Measurements from ENCODE around the gene POLDIP2.
"Not testable (repeated sequence)": the region's sequence is repeated elsewhere in the genome, so short reads cannot be mapped to it uniquely, and the experiment has no call there.

The POLDIP2 gene

DNA sequence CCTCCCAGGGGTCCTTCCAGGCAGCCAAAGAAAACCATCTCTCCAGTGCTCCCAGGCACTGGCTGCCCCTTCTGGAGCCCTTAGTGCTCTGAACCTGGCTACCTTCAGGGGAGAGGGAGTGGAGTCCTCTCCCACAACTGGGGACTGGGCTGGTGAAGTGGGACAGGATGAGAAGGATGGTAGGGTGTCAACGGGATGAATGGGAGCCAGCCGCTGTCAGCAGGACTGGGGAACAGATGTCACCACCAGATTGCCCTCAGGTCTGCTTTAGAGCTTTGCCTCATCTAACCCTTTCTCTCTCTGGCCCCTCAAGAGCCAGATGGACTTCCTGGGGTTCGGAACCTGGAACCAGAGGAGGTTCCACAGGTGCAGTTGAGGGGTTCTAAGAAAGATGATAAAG lies 8.2 kb upstream of the POLDIP2 start:
- DNase-seq (ENCODE audit: low read depth in 2 of 2), result no peak

DNA sequence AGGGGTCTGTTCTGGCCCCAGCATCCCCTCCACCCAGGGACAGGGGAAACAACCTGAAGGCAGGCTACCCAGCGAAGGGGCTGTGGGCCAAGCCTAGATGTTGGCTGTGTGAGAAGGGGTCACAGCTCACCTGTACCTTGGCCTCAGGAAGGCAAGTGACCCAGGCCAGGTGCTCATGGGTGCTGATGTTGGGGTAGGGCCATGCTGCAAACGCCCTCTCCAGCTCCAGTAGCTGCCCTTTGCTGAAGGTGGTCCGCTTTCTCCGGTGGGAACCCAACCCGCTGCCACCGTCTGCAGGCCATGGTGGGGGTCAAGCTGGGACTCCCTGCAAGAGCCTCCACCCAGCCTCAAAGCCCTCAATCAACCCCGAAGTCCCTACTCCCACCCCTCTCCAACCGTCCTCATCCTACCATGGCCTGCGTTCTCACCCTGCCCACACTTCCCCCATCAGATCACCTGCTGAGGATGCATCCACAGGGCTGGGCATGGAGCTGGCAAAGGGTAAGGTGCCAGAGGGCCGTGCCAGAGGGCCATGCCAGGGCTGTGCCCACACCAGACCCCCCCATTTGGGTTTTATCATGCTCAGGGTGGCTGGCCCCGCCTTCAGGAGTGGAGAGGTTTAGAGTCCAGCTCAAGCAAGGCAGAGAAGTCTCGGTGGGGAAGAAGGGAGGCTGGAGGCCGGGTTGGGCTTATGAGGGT lies 7.5 kb upstream of the POLDIP2 start, which contains the start of gene SEBOX:
Gene SEBOX, minus strand, starts transcription at position 535 of the 699 bp plus-strand sequence. Its CDS starts 48 bp downstream, at position 487.
- DNase-seq (ENCODE audit: low read depth in 2 of 2), result no peak

DNA sequence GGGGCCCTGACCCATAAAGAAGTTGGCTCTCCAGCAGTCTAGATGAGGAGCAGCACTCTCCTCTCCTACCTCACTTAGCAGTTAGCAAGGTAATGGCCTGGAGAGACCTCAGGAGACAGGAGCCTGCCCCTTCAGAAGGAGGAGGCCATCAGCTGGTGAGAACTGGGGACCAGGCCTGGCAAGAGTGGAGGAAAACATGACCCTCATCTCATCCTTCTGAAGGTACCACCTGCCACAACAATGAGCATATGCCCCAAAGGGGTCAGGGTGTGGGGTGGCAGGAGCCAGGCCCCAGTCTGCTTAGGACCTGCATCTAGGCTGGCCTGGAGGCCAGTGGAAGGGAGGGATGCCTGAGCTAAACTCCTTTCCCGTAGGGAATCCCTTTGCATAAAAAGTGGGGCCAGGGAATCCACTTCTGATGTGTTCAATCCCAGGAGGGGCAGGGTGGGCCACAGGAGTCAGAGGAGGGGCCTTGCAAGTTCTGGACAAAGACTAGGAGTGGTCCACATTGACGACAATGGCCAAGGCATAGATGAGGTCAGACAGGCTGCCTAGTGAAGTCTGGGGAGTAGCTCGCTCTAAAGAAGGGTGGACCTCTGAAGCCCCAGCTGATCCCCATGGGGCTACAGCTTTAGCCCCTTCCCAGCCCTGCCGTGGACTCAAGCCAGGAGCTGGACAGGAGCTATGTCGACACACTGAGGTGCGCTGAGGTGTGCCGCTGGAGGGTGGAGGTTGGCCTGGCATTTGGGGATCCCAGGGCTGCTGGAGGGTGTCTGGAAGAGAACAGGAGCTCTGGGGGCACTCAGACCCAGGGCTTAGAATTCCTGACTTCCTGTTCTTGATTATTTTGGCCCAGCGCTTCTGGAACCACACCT lies 6.7 kb upstream of the POLDIP2 start:
- no peak for DNase-seq (ENCODE audit: low read depth in 2 of 2)

DNA sequence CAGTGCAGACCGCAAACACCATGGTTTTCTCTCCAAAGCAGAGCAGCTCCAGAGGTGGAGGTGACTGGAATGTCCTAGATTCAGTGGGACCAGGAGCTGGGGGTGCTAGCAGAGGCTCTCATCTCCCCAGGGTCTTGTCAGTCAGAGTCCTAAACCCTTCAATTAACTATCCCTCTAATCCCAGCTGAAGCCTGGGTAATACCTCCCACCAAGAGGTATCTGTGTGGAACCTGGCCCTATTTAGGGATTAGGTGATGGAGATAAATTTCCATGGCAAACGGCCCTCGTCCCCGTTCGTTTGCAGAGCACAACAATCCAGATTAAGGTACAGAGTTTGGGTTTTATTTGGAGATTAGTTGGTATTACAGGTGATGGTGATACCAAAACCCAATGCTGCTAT lies 5.9 kb upstream of the POLDIP2 start:
- DNase-seq (ENCODE audit: low read depth in 2 of 2), result no peak

DNA sequence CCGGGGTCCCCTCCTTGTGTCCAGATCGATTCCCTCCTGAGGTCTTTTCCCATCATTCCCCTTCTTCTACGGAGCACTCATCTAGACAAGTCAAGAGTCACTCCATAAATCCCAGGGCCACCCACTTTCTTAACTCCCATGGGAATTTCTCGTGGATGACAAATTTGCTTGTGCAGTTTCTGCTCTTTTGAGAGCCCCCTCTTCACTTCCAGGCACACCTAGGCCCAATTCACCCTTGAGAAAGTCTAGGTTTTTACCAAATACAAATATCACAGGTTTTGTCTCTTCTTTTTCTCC lies 522 bp upstream of the POLDIP2 start:
- no peak for DNase-seq (ENCODE audit: low read depth in 2 of 2)

DNA sequence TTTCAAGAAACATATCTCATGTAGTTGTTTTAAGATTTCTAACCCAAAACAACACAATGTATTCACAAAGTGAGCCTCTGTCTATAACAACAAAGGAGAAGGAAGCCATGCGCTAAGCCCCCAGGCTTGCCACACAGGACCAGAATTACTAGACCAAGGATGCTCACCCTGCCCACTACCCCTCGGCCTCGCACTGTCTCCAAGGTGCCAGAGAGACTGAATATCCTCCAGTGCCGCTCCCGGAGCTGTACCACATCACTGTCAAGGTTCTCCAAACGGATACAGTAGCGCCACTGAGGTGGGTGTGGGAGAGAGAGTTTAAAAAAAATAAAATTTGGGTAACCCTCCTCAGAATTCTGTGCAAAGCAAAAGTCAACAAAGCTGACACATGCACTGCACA lies 7.1 kb downstream of the POLDIP2 start:
- DNase-seq (ENCODE audit: low read depth in 2 of 2), result no peak

DNA sequence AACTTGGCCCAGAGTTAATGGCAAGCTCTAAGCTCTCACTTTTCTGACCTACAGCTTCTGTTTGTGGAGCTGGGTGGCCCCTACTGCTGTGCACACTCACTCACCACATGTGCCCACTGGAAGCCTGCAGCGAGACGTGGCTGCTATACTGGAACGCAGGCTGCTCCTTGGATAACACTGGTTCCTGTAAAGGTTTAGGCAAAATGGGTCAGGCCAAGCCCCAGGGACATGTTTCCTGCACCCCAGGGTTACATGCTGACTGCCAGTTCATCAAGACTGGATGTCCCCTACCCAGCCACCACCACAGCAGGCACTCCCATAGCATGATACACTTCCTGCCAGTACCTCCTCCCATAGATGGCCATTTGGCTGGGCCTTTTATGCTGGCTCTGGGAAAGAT lies 8.3 kb downstream of the POLDIP2 start:
- no peak for DNase-seq (ENCODE audit: low read depth in 2 of 2)

DNA sequence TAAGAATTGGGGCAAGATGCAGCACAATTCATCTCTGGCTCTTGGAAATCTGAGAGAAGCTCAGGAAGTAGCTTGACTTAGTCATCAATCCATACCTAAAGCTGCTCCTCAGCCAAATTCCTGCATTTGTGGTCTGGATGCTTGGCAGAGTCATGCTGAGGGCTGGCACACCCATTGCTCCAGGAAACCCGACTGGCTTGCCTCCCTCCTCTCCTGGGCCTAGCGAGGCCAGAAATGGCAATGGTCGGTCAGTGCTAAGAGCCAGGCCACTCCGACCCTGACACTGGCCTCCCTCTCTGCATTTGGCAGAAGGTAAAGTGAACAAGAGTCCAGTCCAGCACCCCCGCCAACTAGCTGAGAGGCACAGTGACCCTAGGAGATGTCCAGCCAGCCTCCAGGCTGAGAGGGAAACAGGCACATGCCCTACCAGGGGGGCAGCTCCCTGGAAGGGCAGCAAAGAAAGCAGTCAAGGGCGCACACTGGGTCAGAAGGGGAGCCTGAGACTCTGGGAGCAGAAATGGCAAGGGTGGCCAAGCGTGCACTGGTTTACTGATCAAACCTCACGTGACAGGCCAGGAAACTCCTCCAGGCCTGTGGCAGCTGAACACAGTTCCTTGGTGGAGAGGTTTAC lies 10.0 kb downstream of the POLDIP2 start:
- DNase-seq (ENCODE audit: low read depth in 2 of 2), result no peak

DNA sequence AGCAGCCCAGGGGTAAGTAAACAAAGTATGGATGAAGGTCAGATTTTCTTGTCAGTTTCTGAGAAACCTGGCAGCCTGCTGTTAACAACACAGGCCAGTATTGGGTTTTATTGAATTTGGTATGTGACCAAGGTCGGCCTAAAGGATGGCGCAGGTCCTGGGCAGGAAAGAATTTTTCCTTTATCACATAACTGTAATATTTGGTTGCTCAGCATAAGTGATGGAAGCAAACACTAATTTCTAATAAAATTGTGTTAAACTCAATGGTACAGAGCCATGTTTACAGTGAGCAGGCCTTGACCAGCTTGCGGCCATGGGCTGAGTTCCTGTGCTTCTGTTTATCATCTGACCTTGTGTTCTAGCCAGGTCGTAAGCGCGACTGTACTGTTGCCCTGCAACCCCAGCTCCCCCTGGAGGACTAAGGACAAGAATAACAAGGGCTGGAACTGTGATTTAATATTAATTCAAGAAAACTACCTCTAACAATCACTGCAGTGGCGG lies 10.5 kb downstream of the POLDIP2 start:
- no peak for DNase-seq (ENCODE audit: low read depth in 2 of 2)

DNA sequence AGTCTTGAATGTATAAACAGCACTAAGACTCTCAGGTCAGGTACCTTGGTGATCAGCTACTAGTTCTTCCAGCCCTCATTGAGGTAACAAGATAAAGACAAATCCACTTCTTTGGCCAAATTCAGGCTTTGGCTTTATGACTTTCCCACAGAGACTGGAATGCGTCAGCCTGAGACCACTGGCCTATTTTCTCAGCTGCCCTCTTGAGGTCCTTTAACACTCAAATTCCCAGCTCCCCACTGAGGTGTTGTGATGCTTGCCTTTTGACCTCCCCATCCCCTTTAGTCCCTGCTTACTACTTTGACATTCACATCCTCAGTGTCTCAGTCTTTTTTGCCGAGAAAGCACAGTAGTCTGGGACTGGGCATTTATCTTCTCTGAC lies 11.1 kb downstream of the POLDIP2 start:
- no peak for DNase-seq (ENCODE audit: low read depth in 2 of 2)

DNA sequence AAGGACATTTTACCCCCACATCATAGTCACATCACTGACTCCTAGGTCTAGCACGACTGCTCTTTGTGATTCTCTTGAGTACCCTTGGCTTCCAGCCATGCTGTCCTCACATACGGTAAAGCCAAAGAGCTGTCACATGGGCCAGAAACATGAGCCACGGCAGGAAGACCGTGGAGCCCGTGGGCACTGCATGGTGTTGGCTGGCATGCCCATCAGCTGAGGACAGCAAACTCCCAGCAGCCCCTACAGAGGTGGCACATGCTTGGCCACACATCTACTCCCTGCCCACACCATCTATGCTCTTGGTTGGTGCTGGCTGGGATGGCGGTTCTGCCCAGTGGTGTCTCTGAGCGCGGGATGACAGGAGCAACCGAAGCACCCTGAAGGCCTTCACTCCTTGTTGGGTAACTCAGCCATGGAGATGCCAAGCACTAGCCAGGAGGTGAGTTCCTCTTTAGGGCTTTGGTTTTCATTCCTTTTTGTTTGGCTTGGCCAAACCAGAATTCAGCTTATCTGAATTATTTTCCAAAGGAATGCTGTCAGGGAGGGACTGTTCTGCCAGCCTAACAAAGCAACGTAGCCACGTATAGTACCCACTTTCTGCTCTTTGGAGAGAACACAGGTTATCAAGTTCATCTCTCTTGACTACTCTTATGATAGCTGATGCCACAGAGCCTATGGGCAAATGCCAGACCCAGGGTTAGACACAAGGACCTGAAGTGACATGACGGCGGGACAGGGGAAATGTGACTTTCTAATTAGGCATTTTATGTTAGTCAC lies 11.7 kb downstream of the POLDIP2 start:
- no peak for DNase-seq (ENCODE audit: low read depth in 2 of 2)

DNA sequence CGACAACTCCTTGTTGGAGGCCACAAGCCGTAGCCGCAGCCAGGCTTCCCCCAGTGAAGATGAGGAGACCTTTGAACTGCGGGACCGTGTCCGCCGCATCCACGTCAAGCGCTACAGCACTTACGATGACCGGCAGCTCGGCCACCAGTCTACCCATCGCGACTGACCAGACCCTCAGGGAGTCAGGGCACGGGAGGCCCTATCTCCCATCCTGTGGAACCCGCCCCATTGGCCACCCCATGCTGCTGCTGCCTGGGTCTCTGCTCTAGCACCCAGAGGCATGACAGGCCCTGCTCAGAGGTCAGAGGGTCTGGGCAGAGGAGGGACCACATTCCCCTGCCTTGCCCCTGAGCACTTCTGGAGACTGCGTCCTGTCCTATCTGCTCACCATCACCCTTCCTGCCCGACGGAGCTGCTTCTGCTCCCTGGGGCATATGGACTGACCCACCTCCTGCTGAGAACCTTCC lies 12.9 kb downstream of the POLDIP2 start:
- no peak for DNase-seq (ENCODE audit: low read depth in 2 of 2)

DNA sequence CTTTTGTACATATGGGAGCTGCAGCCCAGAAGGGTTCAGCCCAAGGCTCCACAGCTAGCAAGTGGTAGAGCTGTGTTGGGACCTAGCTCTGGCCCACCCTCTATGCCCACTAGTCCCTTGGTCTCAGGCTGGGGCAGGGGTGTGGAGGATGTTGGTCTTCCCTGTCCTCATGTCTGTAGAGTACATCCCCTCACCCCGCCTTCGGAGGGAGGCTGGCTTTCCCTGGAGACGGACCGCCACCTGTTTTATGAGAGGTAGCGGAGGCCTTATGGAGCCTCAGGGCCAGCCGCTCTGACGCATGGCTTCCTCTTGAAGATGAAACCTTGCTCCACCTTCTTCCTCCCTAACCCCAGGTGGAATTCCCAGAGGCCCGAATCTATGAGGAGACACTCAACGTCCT lies 13.3 kb downstream of the POLDIP2 start:
- no peak for DNase-seq (ENCODE audit: low read depth in 2 of 2)

DNA sequence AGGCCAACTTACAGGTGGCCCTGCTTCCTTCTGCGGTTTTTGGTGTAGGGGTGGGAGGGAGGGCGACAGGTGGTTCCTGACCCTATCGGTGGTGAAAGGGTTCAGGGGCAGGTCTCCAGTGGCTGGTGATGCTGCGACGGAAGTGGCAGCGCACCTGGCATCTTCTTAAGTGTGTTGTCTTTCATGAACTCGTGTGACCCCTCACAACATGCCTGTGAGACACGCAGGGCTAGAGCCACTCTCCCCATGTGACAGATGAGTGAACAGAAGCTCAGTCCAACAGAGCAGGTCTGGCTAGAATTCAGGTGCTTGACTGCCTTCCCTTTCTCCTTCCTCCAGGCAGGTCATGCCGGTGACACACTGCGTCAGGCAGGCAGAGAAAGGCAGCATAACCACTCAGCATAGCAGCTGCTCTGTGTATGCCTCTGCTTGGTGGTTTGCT lies 13.8 kb downstream of the POLDIP2 start:
- no peak for DNase-seq (ENCODE audit: low read depth in 2 of 2)

DNA sequence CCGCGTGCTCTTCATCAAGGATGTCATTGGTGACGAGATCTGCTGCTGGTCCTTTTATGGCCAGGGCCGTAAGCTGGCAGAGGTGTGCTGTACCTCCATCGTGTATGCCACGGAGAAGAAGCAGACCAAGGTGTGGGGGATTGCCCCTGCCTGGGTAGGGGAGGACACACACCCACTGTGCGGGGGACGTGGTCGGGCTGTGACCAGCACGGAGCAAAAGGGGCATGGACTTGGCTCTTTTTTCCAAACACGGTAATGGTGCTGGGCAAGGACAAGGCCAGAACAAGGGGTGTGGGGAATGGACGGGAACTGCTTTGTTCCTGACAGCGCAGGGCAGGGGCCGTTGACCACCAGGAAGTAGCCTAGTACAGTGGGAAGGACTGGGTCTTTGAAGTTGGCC lies 15.0 kb downstream of the POLDIP2 start:
- no peak for DNase-seq (ENCODE audit: low read depth in 2 of 2)

DNA sequence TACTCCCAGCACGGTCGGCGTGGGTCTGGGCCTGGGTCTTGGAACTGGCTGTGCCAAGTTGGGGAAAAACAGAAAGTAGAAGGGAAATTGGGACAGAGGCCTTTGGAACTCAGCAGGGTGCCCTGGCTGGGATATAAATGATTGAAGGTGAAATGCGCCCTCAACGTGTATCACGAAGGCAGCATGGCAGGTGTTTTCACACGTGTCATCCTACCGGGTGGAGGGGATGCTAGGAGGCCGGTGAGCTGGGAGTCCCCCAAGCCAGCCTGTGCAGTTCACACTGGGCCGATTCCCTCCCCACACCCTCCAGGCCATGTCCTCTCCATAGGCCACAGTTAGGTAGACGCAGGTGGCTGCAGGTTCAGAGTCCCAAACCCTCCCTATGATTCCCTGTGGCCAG lies 15.8 kb downstream of the POLDIP2 start:
- DNase-seq (ENCODE audit: low read depth in 2 of 2), result no peak

DNA sequence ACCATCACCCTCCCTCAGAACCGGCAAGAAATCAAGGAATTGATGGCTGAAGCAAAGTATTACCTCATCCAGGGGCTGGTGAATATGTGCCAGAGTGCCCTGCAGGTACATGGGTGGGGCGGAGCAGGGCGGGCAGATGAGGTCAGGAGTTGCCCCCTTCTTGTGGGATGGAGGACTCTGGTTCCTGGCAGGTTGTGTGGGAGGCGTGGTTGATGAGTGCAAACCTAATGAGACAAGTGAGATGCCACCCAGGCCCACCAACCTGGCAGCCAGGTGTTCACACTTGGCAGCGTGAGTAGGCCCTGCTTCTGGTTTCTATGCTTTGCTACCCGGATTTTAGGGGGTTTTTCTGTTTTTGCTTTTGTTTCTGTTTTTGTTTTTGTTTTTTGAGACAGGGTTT lies 17.0 kb downstream of the POLDIP2 start:
- DNase-seq (ENCODE audit: low read depth in 2 of 2), result no peak

DNA sequence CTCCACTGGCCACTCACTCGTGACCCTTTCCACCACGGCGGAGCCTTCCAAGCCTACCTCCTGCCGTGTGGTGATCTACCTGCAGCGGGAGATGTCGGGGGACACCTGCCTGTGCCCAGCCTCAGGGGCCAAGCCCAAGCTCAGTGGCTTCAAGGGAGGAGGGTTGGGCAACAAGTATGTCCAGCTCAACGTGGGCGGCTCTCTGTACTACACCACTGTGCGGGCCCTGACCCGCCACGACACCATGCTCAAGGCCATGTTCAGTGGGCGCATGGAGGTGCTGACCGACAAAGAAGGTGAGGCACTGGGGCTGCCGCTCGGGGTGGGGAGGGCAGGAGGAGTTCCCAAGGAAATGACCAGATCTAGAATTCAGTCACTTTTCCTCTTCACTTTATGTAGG lies 17.9 kb downstream of the POLDIP2 start:
- DNase-seq (ENCODE audit: low read depth in 2 of 2), result no peak

DNA sequence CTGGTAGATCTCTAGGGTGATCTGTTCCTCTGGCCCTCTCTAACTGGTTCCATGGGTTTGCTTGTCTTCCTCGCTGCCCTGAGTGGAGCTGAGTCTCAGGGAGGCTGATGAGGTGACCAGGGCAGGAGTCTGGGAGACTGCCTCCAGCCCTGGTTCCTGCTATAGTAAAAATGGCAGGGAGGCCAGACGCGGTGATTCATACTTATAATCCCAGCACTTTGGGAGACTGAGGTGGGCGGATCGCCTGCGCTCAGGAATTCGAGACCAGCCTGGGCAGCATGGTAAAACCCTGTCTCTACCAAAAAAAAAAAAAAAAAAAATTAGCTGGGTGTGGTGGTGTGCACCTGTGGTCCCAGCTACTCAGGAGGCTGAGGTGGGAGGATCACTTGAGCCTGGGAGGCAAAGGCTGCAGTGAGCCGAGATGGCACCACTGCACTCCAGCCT lies 18.5 kb downstream of the POLDIP2 start:
- DNase-seq (ENCODE audit: low read depth in 2 of 2), result not testable (repeated sequence)

DNA sequence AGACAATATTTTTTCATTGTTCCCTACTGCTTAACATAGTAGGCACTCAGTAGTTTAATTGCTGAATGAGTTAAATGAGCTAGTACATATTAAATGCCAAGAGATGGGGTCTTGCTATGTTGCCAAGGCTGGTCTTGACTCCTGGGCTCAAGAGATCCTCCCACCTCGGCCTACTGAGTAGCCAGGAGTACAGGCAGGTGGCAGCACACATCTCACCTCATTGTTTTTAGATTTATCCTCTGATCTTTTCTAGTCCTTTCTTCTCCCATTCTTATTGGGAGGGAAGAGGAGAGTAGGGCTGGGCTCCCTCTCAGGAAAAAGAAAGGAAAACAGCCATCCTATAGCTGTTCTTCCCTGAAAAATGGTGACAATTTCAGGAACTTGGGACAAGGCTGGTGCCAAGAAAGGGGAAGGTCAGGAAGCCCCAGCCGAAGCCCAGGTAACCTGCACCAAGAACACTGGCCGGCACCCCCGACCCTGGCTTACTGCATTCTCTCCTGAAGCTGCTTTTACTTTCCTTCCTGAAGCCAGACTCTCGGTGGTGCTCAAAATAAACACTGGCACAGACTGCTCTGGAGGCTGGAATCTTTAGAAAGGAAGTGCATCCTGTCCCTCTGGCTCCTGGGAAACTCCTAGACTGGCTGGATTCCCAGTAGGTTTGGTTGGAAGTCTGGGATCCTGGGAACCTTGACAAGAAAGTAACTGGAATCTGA lies 19.1 kb downstream of the POLDIP2 start:
- DNase-seq (ENCODE audit: low read depth in 2 of 2), result no peak
